ENCODE results near the gene EGF. TPM values are rescaled to one million over a fixed set of nuclear protein-coding genes. Genes with fewer than 3 reads are reported as not detected.
A peak's percentile ranks its signal among the peaks of the same experiment; 100 is the strongest.

Gene EGF
- total RNA-seq, 1 experiment from 2014 or later, result not detected

- in situ Hi-C loops (cut with HindIII; ENCODE audit: low pct_unique_long_range_greater_than_20kb, low sequenced_read_pairs) (no loop called here), intact Hi-C loops (cut with micrococcal nuclease; ENCODE audit: unreplicated experiment) (loop anchor here (2.0 to 10.0 kb wide), 2 partner anchors 151 to 553 kb away; partner anchors contain the start of gene RRH)
- ATAC-seq (no peak), DNase-seq (ENCODE audit: low read depth, low spot score) (no peak)
- H3K27ac ChIP-seq (ENCODE audit: low read length), result no peak overlapping the region
- no peak overlapping the region for H3K4me3 ChIP-seq (ENCODE audit: low read depth in 2 of 2, low read length in 2 of 2)
- peaks cover 3% of the 10 kb centered on the region for H3K27me3 ChIP-seq (ENCODE audit: control insufficient read depth, insufficient read depth, low read length)
- H3K4me1 ChIP-seq (ENCODE audit: control insufficient read depth, insufficient read depth, low read length), result no peaks in the 10 kb centered on the region
- TF ChIP-seq SIN3A (IDR thresholded peaks at IDR 0.05; ENCODE audit: borderline replicate concordance, insufficient read depth, low read depth, low read length) (no peak), POLR2AphosphoS5 (IDR thresholded peaks at IDR 0.05; ENCODE audit: low read depth, low read length) (no peak), TCF7L2 (IDR thresholded peaks at IDR 0.05; ENCODE audit: low read depth, low read length) (no peak)
- TF ChIP-seq, protein P1, sequence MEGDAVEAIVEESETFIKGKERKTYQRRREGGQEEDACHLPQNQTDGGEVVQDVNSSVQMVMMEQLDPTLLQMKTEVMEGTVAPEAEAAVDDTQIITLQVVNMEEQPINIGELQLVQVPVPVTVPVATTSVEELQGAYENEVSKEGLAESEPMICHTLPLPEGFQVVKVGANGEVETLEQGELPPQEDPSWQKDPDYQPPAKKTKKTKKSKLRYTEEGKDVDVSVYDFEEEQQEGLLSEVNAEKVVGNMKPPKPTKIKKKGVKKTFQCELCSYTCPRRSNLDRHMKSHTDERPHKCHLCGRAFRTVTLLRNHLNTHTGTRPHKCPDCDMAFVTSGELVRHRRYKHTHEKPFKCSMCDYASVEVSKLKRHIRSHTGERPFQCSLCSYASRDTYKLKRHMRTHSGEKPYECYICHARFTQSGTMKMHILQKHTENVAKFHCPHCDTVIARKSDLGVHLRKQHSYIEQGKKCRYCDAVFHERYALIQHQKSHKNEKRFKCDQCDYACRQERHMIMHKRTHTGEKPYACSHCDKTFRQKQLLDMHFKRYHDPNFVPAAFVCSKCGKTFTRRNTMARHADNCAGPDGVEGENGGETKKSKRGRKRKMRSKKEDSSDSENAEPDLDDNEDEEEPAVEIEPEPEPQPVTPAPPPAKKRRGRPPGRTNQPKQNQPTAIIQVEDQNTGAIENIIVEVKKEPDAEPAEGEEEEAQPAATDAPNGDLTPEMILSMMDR (IDR thresholded peaks at IDR 0.05), result no peak
- TF ChIP-seq, protein P2, sequence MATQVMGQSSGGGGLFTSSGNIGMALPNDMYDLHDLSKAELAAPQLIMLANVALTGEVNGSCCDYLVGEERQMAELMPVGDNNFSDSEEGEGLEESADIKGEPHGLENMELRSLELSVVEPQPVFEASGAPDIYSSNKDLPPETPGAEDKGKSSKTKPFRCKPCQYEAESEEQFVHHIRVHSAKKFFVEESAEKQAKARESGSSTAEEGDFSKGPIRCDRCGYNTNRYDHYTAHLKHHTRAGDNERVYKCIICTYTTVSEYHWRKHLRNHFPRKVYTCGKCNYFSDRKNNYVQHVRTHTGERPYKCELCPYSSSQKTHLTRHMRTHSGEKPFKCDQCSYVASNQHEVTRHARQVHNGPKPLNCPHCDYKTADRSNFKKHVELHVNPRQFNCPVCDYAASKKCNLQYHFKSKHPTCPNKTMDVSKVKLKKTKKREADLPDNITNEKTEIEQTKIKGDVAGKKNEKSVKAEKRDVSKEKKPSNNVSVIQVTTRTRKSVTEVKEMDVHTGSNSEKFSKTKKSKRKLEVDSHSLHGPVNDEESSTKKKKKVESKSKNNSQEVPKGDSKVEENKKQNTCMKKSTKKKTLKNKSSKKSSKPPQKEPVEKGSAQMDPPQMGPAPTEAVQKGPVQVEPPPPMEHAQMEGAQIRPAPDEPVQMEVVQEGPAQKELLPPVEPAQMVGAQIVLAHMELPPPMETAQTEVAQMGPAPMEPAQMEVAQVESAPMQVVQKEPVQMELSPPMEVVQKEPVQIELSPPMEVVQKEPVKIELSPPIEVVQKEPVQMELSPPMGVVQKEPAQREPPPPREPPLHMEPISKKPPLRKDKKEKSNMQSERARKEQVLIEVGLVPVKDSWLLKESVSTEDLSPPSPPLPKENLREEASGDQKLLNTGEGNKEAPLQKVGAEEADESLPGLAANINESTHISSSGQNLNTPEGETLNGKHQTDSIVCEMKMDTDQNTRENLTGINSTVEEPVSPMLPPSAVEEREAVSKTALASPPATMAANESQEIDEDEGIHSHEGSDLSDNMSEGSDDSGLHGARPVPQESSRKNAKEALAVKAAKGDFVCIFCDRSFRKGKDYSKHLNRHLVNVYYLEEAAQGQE (IDR thresholded peaks at IDR 0.05; ENCODE audit: insufficient read depth in 1 of 2, low read depth in 2 of 2, low read length in 1 of 2), result no peak
- H3K36me3 ChIP-seq (ENCODE audit: control insufficient read depth, insufficient read depth, low read length), result no peaks in the 10 kb centered on the region
- BruUV-seq (replicated peaks), result no TSS peak
- ChIA-PET CTCF (no interaction called here), POLR2A (no interaction called here)
- no peaks in the 10 kb centered on the region for H3K9me3 ChIP-seq (ENCODE audit: control insufficient read depth, insufficient read depth, low read depth, low read length)
These were observed 63.5 kb downstream of the EGF start for GRCh38 chr4:109976189-109976588.

DNA sequence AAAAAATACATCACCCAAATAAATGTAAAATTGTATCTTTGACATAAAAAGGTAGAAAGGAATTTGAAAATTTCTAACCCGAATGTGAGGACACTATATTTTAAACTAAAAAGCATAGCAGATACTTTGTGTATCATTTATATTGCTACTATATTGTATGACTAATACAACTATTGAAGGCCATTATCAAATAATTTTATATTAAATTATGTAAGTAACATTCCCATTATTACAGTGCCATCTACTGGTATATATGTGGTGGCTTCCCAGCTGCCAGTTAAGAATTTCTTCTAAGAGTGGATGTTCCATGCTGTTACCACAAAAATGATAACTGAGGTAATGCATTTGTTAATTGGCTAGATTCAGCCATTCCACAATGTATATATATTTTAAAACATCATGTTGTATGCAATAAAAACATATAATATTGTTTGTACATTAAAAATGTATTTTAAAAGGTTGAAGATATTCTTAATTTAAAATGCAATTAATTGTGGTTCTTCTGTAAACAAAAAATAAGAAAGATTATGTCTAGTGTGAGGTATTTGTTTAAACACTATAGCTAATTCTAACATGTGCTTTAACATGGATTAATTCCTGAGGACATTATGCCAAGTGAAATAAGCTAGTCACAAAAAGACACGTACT lies 65.3 kb downstream of the EGF start:
- H3K9me3 ChIP-seq (ENCODE audit: control insufficient read depth, insufficient read depth, low read depth, low read length), result no peaks in the 10 kb centered on the region
- H3K27me3 ChIP-seq (ENCODE audit: control insufficient read depth, insufficient read depth, low read length), result peaks cover 3% of the 10 kb centered on the region
- intact Hi-C loops (cut with micrococcal nuclease; ENCODE audit: unreplicated experiment) (loop anchor here (2.0 to 10.0 kb wide), 2 partner anchors 153 to 555 kb away; partner anchors contain the start of gene RRH), in situ Hi-C loops (cut with HindIII; ENCODE audit: low pct_unique_long_range_greater_than_20kb, low sequenced_read_pairs) (no loop called here)
- no peak overlapping the region for H3K27ac ChIP-seq (ENCODE audit: low read length)
- H3K36me3 ChIP-seq (ENCODE audit: control insufficient read depth, insufficient read depth, low read length), result no peaks in the 10 kb centered on the region
- ChIA-PET CTCF (no interaction called here), POLR2A (no interaction called here)
- no peak for ATAC-seq
- H3K4me3 ChIP-seq (ENCODE audit: low read depth in 2 of 2, low read length in 2 of 2), result no peak overlapping the region
- DNase-seq (ENCODE audit: low read depth, low spot score), result no peak
- H3K4me1 ChIP-seq (ENCODE audit: control insufficient read depth, insufficient read depth, low read length), result no peaks in the 10 kb centered on the region
- BruUV-seq (replicated peaks), result no TSS peak
- TF ChIP-seq, protein P1 (IDR thresholded peaks at IDR 0.05), result peak; percentile 56; the same call in 1 of the 2 replicates
- TF ChIP-seq POLR2AphosphoS5 (IDR thresholded peaks at IDR 0.05; ENCODE audit: low read depth, low read length) (no peak), SIN3A (IDR thresholded peaks at IDR 0.05; ENCODE audit: borderline replicate concordance, insufficient read depth, low read depth, low read length) (no peak)
- TF ChIP-seq, protein P2 (IDR thresholded peaks at IDR 0.05; ENCODE audit: insufficient read depth in 1 of 2, low read depth in 2 of 2, low read length in 1 of 2), result no peak
